IMR-90 (cell line): Measurements from ENCODE around the gene EVI5.

Experiments
- CEBPB ChIP-seq: IDR thresholded peaks from 2 replicates; pipeline ENCODE4 v1.6.1; 2012; ENCODE audit warnings: low read depth, low read length, improper control_type of control experiment
- CHD1 ChIP-seq: IDR thresholded peaks from 2 replicates; pipeline ENCODE4 v1.6.1; 2012; ENCODE audit warnings: low read depth, low read length, improper control_type of control experiment
- CTCF ChIP-seq: conservative IDR thresholded peaks from 2 replicates; pipeline ENCODE4 v1.5.1; 2012; ENCODE audit warnings: mild to moderate bottlenecking, low read depth, low read length, improper control_type of control experiment
- MAFK ChIP-seq: IDR thresholded peaks from 2 replicates; pipeline ENCODE4 v1.6.1; 2012; ENCODE audit warnings: low read depth, low read length, improper control_type of control experiment
- NFE2L2 ChIP-seq: fragments of 150-350 bp; IDR thresholded peaks from 2 replicates; pipeline ENCODE4 v1.6.1; 2016; ENCODE audit warnings: low read depth, mild to moderate bottlenecking, low read length
- POLR2A ChIP-seq: IDR thresholded peaks from 2 replicates; pipeline ENCODE4 v1.6.1; 2012; ENCODE audit warnings: mild to moderate bottlenecking, low read depth, low read length
- RAD21 ChIP-seq: IDR thresholded peaks from 2 replicates; pipeline ENCODE4 v1.6.1; 2012; ENCODE audit warnings: low read length, improper control_type of control experiment
- RFX5 ChIP-seq: IDR thresholded peaks from 2 replicates; pipeline ENCODE4 v1.8.0; 2012; ENCODE audit warnings: low read depth, mild to moderate bottlenecking, low read length, moderate library complexity
- USF2 ChIP-seq: fragments of 150-350 bp; IDR thresholded peaks from 2 replicates; pipeline ENCODE4 v1.6.1; 2017; ENCODE audit warnings: mild to moderate bottlenecking, antibody characterized with exemption, low read length, low read depth

- TF ChIP-seq RFX5 = no peak
- no peak for TF ChIP-seq USF2
- TF ChIP-seq CTCF = no peak
- TF ChIP-seq CEBPB = no peak
- TF ChIP-seq NFE2L2 = no peak
- TF ChIP-seq RAD21 = no peak
- TF ChIP-seq POLR2A = no peak
- no peak for TF ChIP-seq MAFK
- no peak for TF ChIP-seq CHD1
Observed at GRCh38 chr1:92476071-92476631, 308.8 kb downstream of the EVI5 start.
